ENCODE data around the gene MEIS1.
"Not testable (repeated sequence)": the region's sequence is repeated elsewhere in the genome, so short reads cannot be mapped to it uniquely, and the experiment has no call there.

MEIS1 gene

DNA sequence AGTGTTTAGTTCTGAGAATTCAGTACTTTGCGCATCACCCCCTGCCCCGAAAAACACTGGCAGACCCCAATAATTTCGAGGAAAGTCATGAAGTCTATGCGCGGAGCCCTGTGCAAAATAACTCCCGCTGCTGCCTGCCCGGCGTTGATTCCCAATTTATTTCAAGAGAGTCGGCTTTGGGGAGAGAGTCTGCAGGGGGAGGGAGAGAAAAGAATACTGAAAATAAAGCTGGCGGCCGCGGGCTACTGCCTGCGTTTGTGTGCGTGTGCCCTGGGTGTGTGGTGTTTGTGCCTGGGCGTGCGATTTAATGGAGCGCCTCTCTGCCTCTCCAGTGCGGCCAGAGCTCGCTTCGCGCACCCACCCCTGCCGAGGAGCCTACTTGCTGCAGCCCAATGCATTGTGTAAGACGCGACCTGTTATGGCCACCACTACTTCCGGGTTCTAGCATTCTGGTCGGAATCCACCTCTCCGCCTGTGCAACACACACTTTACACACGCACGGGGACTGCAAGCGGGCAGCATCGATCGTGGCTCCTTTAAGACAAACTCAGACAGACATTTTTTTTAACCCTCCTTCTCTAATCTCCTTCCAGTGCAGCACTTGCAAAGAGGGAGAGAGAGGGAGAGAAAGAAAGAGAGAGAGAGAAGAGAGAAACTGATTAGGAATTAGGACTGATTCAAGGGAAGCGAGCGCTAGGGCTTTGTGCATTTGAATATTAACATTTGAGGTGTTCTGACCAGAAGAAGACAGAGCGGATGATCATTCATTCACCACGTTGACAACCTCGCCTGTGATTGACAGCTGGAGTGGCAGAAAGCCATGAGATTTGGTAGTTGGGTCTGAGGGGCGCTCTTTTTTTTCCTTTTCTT, at the start of gene MEIS1:
Gene MEIS1, plus strand, starts transcription at position 447 of the 870 bp plus-strand sequence. CDS start 732 bp downstream, outside the sequence.
- no peak for DNase-seq

DNA sequence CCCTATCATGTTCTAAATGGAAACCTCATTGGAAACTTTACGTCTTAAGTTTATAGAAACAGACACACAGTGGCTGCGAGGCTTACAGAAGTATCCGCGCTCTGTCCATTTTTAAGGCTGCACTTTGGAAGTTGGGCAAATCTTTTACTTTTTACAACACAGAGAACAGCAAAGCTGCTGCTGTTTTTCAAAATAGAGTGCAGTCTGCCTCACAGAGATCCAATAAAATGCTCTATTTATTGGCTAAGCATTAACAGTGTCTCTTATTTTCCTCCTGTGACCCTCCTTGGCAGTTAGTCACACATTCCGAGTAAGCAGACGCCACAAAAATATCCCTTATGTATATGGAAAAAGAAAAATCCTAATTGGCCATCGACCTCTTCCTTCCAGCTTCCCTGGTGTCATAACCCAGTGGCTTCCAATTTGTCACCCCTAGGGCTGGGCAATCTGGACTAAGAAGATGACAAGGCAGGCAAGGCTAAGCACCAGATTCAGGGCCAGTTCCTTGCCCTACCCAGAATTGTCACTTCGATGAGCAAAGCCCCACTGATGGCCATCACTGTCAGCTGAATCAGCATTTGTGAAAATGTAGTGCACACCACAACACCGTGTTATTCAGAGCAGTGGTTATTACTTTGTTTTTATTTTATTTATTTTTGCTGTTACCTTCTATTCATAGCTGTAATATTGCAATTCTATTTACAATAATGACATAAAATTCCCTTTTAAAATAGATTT, 47.7 kb upstream of the MEIS1 start:
- DNase-seq = no peak

DNA sequence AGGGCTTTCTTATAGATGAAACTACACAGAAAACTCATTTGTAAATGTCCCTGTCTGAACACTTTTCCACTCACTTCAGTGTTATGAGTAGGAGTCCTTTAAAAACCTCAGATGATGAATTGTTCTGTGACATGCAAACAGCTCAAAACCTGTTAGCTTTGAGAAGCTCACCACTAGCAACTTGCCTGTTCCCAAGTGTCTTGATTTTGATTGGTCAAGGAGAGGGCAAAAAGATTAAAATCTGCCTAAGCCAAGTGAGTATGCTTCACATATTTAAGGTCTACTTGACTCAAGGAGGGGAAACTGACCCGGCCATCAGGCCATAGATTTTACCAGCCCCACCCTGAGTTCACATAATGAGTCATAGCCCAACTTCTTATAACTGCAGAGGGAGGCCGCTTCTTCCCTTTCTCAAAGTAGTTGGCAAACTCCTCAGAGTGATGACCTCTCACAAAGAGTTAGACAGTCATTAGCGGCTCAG, 45.2 kb upstream of the MEIS1 start:
- no peak for DNase-seq

DNA sequence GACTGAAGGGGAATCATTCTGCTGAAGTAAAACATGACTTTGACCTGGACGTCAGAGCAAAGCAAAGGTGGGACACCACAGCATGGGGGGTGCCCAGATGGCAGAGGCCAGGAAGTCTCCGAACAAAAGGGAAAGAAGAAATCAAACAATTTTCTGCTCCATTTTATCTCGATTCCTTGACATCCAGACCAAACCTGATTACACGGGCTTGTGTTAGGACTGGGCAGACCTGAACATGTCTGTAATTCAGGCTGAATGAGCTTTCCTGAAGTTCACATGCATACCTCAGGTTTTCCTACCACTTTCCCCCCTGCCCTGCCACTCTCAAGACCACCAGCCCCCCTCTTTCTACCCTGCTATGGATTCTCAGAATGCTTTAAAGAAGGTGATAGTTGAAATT, 44.8 kb upstream of the MEIS1 start:
- DNase-seq = no peak

DNA sequence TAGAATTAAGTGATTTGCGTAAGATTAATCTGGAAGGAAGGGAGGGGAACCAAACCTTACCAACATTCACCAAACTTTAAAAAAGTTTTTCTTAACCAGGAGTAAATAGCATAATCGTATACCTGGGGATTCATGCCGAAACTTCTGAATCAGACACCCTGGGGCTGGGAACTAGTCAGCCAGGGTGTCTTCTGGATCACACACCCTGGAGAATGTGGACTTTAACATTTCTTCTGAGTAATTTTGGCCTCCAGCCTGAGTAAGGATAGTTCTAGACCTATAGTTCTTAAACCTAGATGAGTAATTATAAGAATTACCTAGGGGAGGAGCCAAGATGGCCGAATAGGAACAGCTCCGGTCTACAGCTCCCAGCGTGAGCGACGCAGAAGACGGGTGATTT, 44.1 kb upstream of the MEIS1 start:
- no peak for DNase-seq

DNA sequence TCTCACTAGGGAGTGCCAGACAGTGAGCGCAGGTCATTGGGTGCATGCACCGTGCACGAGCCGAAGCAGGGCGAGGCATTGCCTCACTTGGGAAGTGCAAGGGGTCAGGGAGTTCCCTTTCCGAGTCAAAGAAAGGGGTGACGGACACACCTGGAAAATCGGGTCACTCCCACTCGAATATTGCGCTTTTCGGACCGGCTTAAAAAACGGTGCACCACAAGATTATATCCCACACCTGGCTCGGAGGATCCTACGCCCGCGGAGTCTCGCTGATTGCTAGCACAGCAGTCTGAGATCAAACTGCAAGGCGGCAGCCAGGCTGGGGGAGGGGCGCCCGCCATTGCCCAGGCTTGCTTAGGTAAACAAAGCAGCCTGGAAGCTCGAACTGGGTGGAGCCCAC, 43.7 kb upstream of the MEIS1 start:
- DNase-seq = not testable (repeated sequence)

DNA sequence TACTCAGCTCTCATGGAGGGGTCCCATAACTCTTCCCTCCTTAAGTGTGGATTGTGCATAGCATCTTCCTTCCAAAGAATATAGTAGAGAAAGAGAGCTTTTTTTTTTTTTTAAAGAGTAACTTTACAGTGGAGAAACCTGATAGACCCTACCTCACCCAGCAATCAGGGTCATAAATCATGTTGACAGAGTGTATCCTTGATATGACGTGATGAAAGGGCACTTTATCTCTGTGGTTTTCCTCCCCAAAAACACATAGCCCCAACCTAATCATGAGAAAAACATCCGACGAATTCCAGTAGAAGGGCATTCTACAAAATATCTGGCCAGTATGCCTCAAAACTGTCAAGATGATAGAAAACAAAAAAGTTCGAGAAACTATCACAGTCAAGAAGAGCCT, 29.5 kb upstream of the MEIS1 start:
- no peak for DNase-seq

DNA sequence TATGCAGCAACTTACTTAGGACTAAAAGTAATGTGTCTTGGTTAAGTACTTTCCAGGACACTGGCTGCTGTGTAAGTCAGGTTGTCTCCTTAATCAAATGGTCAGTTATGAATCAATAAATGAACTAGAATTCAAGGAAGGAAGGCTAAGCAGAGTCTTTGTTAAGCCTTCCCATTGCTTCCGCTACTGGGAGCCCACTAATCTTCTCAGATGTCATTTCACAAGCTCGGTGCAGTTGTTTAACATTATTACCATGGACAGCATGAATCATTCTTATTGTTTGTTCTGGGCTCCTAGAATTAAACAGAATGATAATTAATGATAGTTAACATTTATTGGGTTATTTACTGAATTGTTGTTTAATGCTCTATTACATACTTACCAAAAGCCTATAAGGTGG, 26.0 kb upstream of the MEIS1 start:
- no peak for DNase-seq

DNA sequence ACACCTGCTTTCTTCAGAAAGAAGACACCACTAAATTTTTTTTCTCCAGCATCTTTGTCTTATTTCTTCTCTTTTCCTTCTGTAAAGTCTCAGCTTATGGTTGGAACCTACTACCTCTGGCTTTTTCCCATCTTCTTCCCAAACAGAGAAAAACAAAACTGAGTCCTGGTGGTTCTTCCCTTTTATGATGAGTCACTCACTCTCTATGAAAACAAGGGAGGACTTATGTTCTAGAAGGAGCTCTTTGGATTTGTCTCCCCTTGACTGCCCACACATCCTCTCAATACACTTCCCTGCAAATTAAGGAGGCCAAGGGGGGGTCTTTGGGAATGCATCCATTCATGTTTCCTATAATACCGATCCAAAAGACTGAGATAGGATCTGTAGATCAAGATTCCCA, 22.1 kb upstream of the MEIS1 start:
- DNase-seq = no peak

DNA sequence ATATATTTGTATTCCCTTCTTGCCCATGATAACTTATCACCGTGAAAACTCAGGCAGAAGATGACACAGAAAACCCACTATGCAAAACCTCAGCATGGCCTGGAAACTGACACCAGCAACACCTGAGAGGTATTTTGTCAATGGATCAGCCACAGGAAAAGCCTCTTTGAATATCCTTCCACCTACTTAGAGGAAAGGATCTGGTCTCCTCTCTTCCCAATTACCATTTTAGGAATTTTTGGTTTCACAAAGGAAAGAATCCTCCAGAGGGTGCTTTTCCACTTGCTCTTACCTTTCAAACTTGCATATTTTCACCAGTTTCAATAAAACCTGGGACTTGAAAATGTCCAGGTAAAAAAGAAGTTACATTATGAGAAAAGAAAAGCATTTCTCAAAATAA, 20.0 kb upstream of the MEIS1 start:
- no peak for DNase-seq

DNA sequence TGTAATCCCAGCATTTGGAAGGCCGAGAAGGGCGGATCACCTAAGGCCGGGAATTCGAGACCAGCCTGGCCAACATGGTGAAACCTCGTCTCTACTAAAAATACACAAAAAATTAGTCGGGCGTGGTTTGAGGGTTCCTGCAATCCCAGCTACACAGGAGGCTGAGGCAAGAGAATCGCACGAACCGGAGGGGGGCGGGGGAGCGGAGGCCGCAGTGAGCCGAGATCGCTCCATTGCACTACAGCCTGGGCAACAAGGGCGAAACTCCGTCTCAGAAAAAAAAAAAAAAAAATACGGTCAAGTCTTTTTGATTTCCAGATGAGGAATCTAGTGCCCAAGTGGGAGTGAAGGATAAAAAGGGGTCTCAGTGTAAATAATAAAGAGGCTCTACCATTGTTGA, 16.5 kb upstream of the MEIS1 start:
- DNase-seq = no peak

DNA sequence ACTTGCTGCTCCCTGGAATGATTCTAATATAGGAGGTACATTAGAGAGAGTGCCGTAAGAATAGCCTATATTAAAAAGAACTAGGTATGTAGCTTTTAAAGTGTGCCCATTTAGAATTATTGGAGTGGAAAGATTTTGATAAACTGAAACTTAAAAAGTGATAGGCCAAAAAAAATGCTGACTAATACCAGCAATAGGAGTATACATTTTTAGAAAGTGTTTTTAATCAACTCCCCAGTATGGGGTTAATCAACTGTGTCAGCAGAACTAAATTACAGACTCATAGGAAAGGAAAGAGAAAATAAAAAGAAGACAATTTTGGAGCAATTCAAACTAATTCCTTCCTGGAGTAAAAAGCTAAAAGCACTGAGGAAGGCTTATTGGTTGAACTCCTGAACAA, 13.3 kb upstream of the MEIS1 start:
- DNase-seq = no peak

DNA sequence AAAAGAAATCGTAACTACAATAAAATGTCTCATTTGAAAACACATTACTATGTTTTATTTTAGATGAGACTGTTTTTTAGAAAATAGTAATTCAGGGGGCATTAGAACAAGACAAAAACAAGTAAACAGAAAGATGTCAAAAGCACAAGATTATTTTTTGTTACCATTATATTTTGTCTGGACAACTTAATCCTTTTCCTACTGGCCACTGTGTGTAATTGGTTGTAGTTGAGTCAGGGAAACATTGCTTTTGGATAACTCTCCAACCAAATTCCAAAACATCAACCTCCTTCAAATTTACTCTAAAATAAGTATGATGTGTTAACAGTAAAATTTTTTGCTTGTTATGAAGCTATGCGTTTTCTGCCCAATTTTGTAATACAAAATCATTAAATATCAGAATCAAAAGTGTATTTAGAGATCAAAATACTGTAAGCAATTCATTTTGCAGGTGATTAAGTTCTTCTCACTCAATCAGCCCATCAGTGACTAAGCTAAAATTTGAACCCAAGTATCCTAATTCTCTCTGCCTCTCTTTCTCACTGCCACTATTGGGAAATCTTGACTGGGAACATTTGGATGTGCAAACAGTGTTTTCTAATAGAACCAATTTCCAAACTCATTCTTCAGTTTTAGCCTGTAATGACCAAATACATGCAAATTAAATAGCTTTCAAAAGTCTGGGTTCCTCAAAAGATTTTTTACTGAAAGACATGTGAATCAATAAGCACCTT, 11.4 kb upstream of the MEIS1 start:
- no peak for DNase-seq

DNA sequence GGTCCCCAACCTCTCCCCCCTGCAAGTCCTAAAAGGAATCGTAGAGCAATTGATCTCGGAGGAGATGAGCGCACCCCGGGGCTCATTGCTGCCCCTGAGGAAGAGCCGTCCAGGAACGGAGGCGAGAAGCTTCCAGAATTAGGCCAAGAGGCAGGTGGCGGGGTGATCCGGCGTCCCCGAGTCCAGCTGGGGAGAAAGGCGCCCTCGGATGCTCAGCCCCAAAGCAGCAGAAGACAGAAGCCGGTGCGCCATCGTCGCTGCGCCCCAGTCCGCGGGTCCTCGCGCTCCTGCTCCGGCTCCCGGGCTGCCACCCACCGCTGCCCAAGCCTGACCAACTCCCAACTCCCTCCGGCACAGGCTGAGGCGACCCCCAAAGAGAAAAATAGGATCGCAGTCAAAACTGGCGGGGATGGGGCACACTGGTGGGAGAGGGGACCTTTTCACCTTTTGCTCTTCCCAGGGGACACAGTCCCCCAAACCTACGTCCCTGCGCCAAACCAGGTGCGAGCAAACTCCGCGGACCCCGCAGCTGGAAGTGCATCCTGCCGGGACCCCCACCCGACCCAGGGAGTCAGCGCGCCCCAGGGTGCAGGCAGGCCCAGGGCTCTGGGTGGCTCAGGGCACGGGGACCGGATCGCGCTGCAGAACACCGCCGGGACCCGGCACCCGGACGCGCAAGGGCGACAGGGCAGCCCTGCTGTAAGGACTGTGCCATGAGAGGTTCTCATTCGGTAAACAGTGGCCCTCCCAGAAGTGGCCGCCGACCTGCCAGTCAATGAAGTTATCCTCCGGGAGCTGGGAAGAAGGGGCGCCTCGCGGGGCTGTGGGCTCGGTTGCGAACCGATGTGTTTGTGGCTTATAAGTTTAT, 8.4 kb upstream of the MEIS1 start:
- no peak for DNase-seq

DNA sequence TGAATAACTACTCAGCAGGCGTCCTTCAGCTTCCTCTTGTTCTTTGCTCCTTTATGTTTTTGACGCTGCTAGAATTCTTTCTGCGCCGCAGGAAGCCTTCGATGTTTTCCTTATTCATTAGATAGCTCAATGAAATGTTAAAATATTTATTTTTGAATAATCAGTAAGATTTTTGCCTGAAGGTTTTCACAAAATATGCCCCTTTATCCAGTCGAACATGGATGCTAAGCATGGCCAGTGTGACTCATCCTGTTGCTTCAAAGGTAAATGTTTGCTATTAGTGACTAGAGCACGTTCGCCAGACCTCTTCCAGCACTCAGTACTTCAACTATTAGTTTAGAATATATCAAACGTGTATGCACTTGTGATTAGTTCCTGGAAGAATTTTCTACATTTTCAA, 7.6 kb upstream of the MEIS1 start:
- no peak for DNase-seq

DNA sequence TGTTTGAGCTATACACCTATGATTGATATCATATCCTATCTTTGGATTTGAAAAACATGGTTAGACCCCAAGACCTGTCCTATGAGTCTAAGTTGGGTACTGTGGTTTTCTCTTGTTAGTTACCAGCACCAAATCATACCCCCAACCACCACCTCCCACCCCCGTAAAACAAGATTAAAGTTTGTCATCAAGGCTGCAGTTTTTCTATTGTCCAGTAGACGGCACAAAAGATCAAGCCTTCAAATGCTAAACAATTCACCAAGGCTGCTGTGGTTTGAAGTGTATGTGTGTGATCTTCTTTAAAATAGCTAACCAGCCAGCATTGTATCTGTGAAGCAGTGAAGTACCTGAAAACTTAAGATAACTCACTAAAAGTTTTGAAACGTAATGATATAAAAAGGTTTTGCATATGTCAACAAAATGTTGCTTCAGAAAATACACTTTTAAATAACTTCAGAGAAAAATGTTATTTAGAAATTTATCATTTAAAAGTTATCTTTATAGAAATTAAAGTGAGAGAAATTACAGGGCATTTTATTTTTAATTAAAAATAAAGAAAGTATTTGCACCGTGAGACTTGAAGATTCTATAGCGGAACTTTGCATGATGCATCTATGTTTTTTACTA, 5.8 kb upstream of the MEIS1 start:
- DNase-seq = no peak

DNA sequence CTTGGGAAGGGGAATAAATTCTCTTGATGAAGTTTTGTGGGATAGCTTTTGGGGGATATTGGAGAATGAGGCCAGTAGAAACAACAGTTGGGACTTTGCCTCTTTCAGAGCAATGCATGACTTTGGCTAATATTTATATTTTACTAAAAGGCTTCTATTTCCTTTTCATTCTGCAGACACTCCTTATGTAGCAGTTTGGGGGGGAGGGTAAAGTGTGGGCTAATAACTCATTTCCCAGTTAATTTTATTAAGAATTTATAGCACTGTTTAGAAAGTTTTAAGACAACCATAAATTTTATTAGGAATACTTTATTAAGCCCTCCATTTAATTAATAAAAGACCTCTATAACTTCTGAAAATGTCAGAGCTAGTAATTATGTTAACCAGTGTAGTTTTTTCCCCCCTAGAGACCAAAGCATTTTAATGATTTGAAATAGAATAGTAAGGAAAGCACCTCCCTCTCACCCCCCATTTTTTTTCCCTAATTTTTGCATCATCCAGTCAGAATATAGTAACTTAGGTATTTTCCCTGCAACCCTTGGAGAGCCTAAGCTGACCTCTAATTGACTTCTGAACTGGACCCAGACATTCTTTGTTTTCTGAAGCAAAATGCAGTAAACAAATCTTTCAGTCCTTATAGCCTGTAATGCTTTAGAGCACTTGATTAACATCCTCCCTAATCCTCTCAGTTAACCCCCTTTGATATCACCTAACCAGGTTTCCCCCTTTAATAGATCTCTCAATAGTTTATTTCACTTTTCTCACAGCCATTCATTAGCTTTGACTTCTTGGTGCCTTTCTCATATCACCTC, 5.0 kb upstream of the MEIS1 start:
- no peak for DNase-seq

DNA sequence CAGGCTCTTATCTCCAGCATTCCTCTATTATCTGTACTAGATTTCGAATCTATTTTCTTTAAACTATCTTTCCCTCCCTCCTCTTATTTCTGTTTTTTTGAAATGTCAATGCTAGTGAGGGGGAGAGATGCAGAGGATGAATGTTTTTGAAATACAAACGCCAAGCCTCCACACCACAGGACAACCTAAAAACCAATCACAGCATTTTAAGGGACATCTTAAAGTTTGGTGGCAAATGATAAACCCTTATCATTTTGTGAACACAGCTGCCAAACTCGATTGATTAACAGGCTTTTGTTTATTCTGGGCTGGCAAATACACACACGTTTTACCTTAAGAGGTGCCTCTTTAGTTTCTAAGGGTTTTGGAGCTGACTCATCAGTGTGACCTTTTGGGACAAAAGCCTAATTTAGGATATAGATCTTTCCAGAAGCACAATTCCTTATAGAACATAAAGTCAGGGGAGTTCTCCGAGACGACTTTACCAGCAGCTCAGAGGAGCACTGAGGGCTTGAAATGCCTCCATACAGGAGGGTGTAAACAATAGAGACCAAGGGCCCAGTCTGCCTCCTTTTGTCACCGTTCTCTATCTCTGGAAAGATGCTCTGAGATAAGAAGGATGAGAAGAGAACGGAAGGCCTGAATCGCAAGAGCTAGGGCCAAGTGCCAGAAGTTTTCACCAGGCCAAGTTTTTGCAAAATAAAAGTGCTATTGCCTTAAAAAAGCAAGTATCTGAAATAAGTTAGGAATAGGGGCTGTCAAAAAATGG, 4.2 kb upstream of the MEIS1 start:
- DNase-seq = no peak

DNA sequence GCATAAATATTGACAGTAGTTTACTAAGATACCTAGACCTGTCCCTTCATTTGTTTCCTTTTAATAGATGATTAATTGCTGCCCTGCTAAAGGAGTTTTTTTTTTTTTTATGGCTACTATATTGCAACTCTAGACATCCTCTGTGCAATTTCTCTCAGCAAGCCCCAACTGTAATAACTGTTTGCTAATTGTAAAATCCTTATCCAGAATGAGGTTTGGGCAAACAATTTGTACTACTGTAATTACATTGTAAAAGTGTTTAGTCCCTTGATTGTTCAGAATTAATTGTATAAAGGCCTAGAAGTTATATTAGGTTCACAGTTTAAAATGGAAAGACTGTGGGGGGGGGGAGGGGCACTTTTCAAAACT, 3.7 kb upstream of the MEIS1 start:
- no peak for DNase-seq

DNA sequence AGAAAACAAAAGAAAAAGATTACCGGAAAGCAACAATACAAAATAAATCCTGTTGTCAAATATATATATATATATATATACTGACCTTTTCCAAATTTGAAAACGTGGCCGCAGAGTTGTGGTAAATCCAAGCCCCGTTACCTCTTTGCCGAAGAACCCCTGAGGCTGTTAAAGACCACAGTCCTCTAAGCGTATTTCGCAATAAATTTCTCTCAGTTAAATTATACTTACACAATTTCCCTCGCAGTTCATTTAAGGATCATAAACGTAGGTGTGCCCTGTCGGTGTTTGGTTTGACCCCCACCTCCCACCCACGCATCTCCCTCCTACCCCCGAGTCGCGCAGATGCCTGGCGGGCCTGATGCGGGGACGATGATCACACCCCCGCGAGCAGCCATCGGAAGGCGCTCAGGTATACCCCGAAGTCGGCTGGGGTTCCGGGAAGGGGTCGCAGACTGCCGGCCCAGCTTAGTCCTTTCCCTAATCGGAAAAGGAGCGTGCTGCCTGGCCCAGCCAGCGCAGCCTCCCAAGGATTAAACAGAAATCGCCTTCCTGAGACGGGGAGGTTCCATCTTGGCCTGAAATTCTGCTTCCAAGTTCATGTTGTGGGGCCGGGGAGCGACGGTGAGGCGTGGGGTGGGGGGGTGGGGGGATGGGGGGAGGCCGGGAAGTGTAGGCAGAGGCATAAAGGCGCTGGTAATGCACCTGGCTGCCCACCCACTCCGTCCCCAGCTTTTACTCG, 2.9 kb upstream of the MEIS1 start:
- DNase-seq = no peak
